OCI-LY1 (cell line): ENCODE measurements around the gene PABPN1L.

Experiments
- H2AFZ ChIP-seq: fragments of 200-600 bp; sonication (generic), shearing (Covaris generic); 2 replicates; pipeline ENCODE4 v1.6.0; 2014; ENCODE audit warnings: antibody characterized with exemption, mild to moderate bottlenecking, low read length
- H3F3A ChIP-seq: fragments of 200-600 bp; sonication (generic), shearing (Covaris generic); 2 replicates; pipeline ENCODE4 v1.6.0; 2014; ENCODE audit warnings: mild to moderate bottlenecking, antibody characterized with exemption, low read length, moderate library complexity; ENCODE audit not compliant: insufficient read depth
- H3K27ac ChIP-seq: fragments of 200-600 bp; sonication (generic); 2 replicates; pipeline ENCODE4 v1.5.1; 2014; ENCODE audit warnings: low read length, mixed run types, mild to moderate bottlenecking, low read depth; ENCODE audit not compliant: poor library complexity, severe bottlenecking
- H3K27me3 ChIP-seq: fragments of 200-600 bp; sonication (generic); 2 replicates; pipeline ENCODE4 v1.6.0; 2014; ENCODE audit warnings: antibody characterized with exemption, mild to moderate bottlenecking, low read length, moderate library complexity; ENCODE audit not compliant: insufficient read depth
- H3K36me3 ChIP-seq: fragments of 200-600 bp; sonication (generic); 2 replicates; pipeline ENCODE4 v1.6.1; 2014; ENCODE audit warnings: mild to moderate bottlenecking, antibody characterized with exemption, low read length, moderate library complexity, mixed read lengths; ENCODE audit not compliant: insufficient read depth
- H3K4me1 ChIP-seq: fragments of 200-600 bp; sonication (generic); 2 replicates; pipeline ENCODE4 v1.5.1; 2014; ENCODE audit warnings: mild to moderate bottlenecking, low read length, moderate library complexity; ENCODE audit not compliant: insufficient read depth, severe bottlenecking
- H3K4me2 ChIP-seq: fragments of 200-600 bp; sonication (generic), shearing (Covaris generic); 2 replicates; pipeline ENCODE4 v1.6.1; 2014; ENCODE audit warnings: low read length
- H3K4me3 ChIP-seq: fragments of 200-600 bp; sonication (generic); 2 replicates; pipeline ENCODE4 v1.5.1; 2014; ENCODE audit warnings: low read length, low read depth, mild to moderate bottlenecking, mixed read lengths; ENCODE audit not compliant: poor library complexity, severe bottlenecking
- H3K79me2 ChIP-seq: fragments of 200-600 bp; shearing (Covaris generic); 2 replicates; pipeline ENCODE4 v1.6.1; 2016; ENCODE audit warnings: mixed run types, low read length, mixed read lengths; ENCODE audit not compliant: insufficient read depth
- H3K9ac ChIP-seq: fragments of 200-600 bp; sonication (generic), shearing (Covaris generic); 2 replicates; pipeline ENCODE4 v1.6.1; 2014; ENCODE audit warnings: mild to moderate bottlenecking, low read length, mixed read lengths
- H3K9me2 ChIP-seq: fragments of 200-600 bp; sonication (generic), shearing (Covaris generic); 2 replicates; pipeline ENCODE4 v1.6.1; 2014; ENCODE audit warnings: low read depth, mild to moderate bottlenecking, low read length, mixed read lengths
- H3K9me3 ChIP-seq: fragments of 200-600 bp; shearing (Covaris generic); 2 replicates; pipeline ENCODE4 v1.6.1; 2014; ENCODE audit warnings: low read length, mixed read lengths
- H4K20me1 ChIP-seq: fragments of 200-600 bp; sonication (generic), shearing (Covaris generic); 2 replicates; pipeline ENCODE4 v1.6.0; 2016; ENCODE audit warnings: mild to moderate bottlenecking, low read length; ENCODE audit not compliant: insufficient read depth
- CTCF ChIP-seq: fragments of 200-600 bp; sonication (generic), shearing (Covaris generic); IDR thresholded peaks from 2 replicates; pipeline ENCODE4 v1.5.1; 2017; ENCODE audit warnings: mild to moderate bottlenecking, antibody characterized with exemption, low read length, moderate library complexity, mixed read lengths
- EZH2 ChIP-seq: fragments of 200-600 bp; sonication (generic), shearing (Covaris generic); IDR thresholded peaks from 2 replicates; pipeline ENCODE4 v1.8.0; 2017; ENCODE audit warnings: borderline replicate concordance, mixed run types, mild to moderate bottlenecking, antibody characterized with exemption, low read length, moderate library complexity, mixed read lengths

The PABPN1L gene

GRCh38 chr16:88871349-88871702, 4.9 kb upstream of the PABPN1L start:
- Histone ChIP-seq H2AFZ (no peak overlapping the region), H3K9me2 (no peaks in the 10 kb centered on the region), H3K79me2 (no peaks in the 10 kb centered on the region), H4K20me1 (no peaks in the 10 kb centered on the region), H3K27ac (no peak overlapping the region), H3K36me3 (no peaks in the 10 kb centered on the region; the same call in 1 of the 2 replicates), H3K4me3 (no peak overlapping the region), H3K9ac (no peak overlapping the region), H3K27me3 (peaks cover 26% of the 10 kb centered on the region), H3K4me2 (no peak overlapping the region), H3K9me3 (no peaks in the 10 kb centered on the region), H3K4me1 (no peaks in the 10 kb centered on the region), H3F3A (no peaks in the 10 kb centered on the region)
- no peak for TF ChIP-seq EZH2
- TF ChIP-seq CTCF: no peak

- Histone ChIP-seq H3K9me3 (no peaks in the 10 kb centered on the region), H3K4me1 (no peaks in the 10 kb centered on the region), H3K4me2 (no peak overlapping the region), H3K27me3 (peaks cover 26% of the 10 kb centered on the region), H3F3A (no peaks in the 10 kb centered on the region), H3K27ac (no peak overlapping the region), H3K9ac (no peak overlapping the region), H4K20me1 (no peaks in the 10 kb centered on the region), H3K4me3 (no peak overlapping the region), H3K79me2 (no peaks in the 10 kb centered on the region), H3K9me2 (no peaks in the 10 kb centered on the region), H2AFZ (no peak overlapping the region), H3K36me3 (no peaks in the 10 kb centered on the region; the same call in 1 of the 2 replicates)
- no peak for TF ChIP-seq EZH2
- no peak for TF ChIP-seq CTCF
These were observed 4.3 kb upstream of the PABPN1L start for GRCh38 chr16:88870608-88871348.

- no peak overlapping the region for H3K4me3 ChIP-seq
- no peak overlapping the region for H2AFZ ChIP-seq
- no peak overlapping the region for H3K27ac ChIP-seq
- H3K9me2 ChIP-seq: no peaks in the 10 kb centered on the region
- H4K20me1 ChIP-seq: no peaks in the 10 kb centered on the region
- H3K4me2 ChIP-seq: no peak overlapping the region
- no peak for TF ChIP-seq EZH2
- TF ChIP-seq CTCF: no peak
- H3K79me2 ChIP-seq: no peaks in the 10 kb centered on the region
- no peaks in the 10 kb centered on the region for H3K4me1 ChIP-seq
- H3K36me3 ChIP-seq: no peaks in the 10 kb centered on the region
- H3K9ac ChIP-seq: no peak overlapping the region
- H3K9me3 ChIP-seq: no peaks in the 10 kb centered on the region
- H3K27me3 ChIP-seq: peaks cover 26% of the 10 kb centered on the region
- H3F3A ChIP-seq: no peaks in the 10 kb centered on the region
These were observed 3.2 kb upstream of the PABPN1L start for GRCh38 chr16:88869673-88869980.
